HG02763 (cell line): ENCODE results near the gene PTGR2.
A peak's percentile ranks its signal among the peaks of the same experiment; 100 is the strongest.
"Not testable (repeated sequence)": the region's sequence is repeated elsewhere in the genome, so short reads cannot be mapped to it uniquely, and the experiment has no call there.

Experiments used
- ATAC-seq: cut with Tn5 transposase; IDR thresholded peaks from one replicate; pipeline ENCODE4 v1.9.1; 2021; ENCODE audit warnings: mild to moderate bottlenecking, moderate library complexity; ENCODE audit not compliant: unreplicated experiment

PTGR2 gene

GRCh38 chr14:73886449-73887317 is 35.1 kb downstream of the PTGR2 start, which contains the start of gene ZNF410:
Gene ZNF410 (plus strand): TSS chr14:73886859. CDS start chr14:73892176, 5,317 bp downstream.
- ATAC-seq: peak; percentile 96

- no peak for ATAC-seq
These were observed 35.6 kb downstream of the PTGR2 start for GRCh38 chr14:73887318-73887616.

- no peak for ATAC-seq
These were observed 36.2 kb downstream of the PTGR2 start for GRCh38 chr14:73887694-73888459.

GRCh38 chr14:73888460-73888725 is 36.8 kb downstream of the PTGR2 start:
- no peak for ATAC-seq

- ATAC-seq: no peak
These were observed 37.3 kb downstream of the PTGR2 start for GRCh38 chr14:73888971-73889370.

GRCh38 chr14:73889376-73889775 is 37.7 kb downstream of the PTGR2 start:
- no peak for ATAC-seq

- ATAC-seq: not testable (repeated sequence)
These were observed 42.6 kb downstream of the PTGR2 start for GRCh38 chr14:73894180-73894687.

GRCh38 chr14:73895939-73896338 is 44.3 kb downstream of the PTGR2 start:
- ATAC-seq: no peak

- no peak for ATAC-seq
These were observed 44.9 kb downstream of the PTGR2 start for GRCh38 chr14:73896521-73896920.

GRCh38 chr14:73903028-73903427 is 51.4 kb downstream of the PTGR2 start:
- ATAC-seq: no peak

- no peak for ATAC-seq
These were observed 58.0 kb downstream of the PTGR2 start for GRCh38 chr14:73909681-73910080.

- ATAC-seq: no peak
These were observed 61.6 kb downstream of the PTGR2 start for GRCh38 chr14:73913256-73913655.

GRCh38 chr14:73916324-73916723 is 64.7 kb downstream of the PTGR2 start:
- ATAC-seq: no peak

GRCh38 chr14:73919457-73919856 is 67.8 kb downstream of the PTGR2 start:
- ATAC-seq: not testable (repeated sequence)

GRCh38 chr14:73924337-73924736 is 72.7 kb downstream of the PTGR2 start:
- ATAC-seq: no peak
